RWPE1 (cell line): ENCODE data around the gene HDLBP.
A peak's percentile ranks its signal among the peaks of the same experiment; 100 is the strongest.

Experiments
- CTCF ChIA-PET: fragments of 350-600 bp; sonication (Branson Sonifier 250); formaldehyde crosslinking; extraction: SDS; loops from one replicate; lab custom pipeline; 2021; lab: Yijun Ruan, JAX
- POLR2A ChIA-PET: fragments of 400-600 bp; formaldehyde crosslinking; extraction: SDS; loops from one replicate; lab custom pipeline; 2020; ENCODE audit warnings: antibody characterized with exemption; ENCODE audit not compliant: low non-redundant PET; lab: Yijun Ruan, JAX
- DNase-seq: peaks from one replicate; pipeline ENCODE4 v3.0.0; 2012; ENCODE audit warnings: low spot score
- H3K27ac ChIP-seq: fragments of 450-650 bp; 2 replicates; pipeline ENCODE4 v1.5.1; 2017
- TF ChIP-seq, protein P1 (sequence below): fragments of 450-650 bp; conservative IDR thresholded peaks from 2 replicates; pipeline ENCODE4 v1.5.1; 2017; ENCODE audit warnings: low read depth, mild to moderate bottlenecking

The HDLBP gene

GRCh38 chr2:241315879-241316631 lies 583 bp upstream of the HDLBP start, which contains the start of gene SEPTIN2:
Gene SEPTIN2, plus strand, starts transcription at chr2:241315925. Its CDS starts 8,308 bp downstream, at chr2:241324233.
- TF ChIP-seq, protein P1, sequence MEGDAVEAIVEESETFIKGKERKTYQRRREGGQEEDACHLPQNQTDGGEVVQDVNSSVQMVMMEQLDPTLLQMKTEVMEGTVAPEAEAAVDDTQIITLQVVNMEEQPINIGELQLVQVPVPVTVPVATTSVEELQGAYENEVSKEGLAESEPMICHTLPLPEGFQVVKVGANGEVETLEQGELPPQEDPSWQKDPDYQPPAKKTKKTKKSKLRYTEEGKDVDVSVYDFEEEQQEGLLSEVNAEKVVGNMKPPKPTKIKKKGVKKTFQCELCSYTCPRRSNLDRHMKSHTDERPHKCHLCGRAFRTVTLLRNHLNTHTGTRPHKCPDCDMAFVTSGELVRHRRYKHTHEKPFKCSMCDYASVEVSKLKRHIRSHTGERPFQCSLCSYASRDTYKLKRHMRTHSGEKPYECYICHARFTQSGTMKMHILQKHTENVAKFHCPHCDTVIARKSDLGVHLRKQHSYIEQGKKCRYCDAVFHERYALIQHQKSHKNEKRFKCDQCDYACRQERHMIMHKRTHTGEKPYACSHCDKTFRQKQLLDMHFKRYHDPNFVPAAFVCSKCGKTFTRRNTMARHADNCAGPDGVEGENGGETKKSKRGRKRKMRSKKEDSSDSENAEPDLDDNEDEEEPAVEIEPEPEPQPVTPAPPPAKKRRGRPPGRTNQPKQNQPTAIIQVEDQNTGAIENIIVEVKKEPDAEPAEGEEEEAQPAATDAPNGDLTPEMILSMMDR: no peak
- POLR2A ChIA-PET: interaction anchor here (0.5 to 1.1 kb wide), 2 partner anchors 13 to 26 kb away, joined by 3 to 5 read pairs; no protein-coding TSS in a partner anchor
- DNase-seq: no peak
- CTCF ChIA-PET: interaction anchor here (0.5 to 1.0 kb wide), 2 partner anchors 14 to 34 kb away, joined by 3 to 5 read pairs; no protein-coding TSS in a partner anchor
- H3K27ac ChIP-seq: peak within 1 kb of the TSS; percentile 94

- TF ChIP-seq, protein P1: no peak
- DNase-seq: peak; percentile 7
- POLR2A ChIA-PET: interaction anchor here (1.0 to 1.1 kb wide), 2 partner anchors 11 to 27 kb away, joined by 3 to 6 read pairs; no protein-coding TSS in a partner anchor
- CTCF ChIA-PET: interaction anchor here (0.6 to 0.7 kb wide), 4 partner anchors 26 to 1923 kb away, joined by 3 to 8 read pairs (median 3); no protein-coding TSS in a partner anchor
- H3K27ac ChIP-seq: peak overlapping the region; percentile 94
These were observed 1.0 kb downstream of the HDLBP start for GRCh38 chr2:241314226-241315092.

DNA sequence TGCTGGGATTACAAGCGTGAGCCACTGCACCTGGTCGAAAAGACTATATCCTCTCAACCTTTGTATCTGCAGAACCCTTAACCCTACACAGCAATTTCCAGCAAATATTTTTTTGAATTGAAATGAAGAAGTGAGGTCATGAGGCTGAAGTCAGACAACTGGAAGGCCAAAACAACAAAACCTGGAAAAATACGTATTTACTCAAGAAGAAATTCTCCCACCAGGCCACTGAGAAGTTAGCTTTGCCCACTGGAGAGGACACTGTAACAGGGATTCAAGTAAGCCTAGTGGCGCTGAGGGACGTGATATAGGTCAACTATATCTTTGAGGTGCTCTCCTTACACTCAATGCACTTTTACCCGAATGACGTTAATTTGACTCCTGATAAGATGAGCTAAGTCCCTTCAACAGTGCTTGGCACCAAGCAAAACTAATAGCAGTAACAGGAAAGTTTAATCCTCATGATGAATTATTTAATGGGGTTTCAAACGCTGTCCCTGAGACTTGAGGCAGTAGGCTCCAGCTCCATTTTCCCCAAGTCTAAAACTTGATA lies 1.9 kb downstream of the HDLBP start:
- H3K27ac ChIP-seq: peak overlapping the region; percentile 50
- DNase-seq: no peak
- TF ChIP-seq, protein P1: no peak
- CTCF ChIA-PET: no interaction called here
- POLR2A ChIA-PET: no interaction called here

- no peak overlapping the region for H3K27ac ChIP-seq
- CTCF ChIA-PET: no interaction called here
- peak; percentile 73 for DNase-seq
These were observed 3.4 kb downstream of the HDLBP start for GRCh38 chr2:241312082-241312481.

GRCh38 chr2:241310917-241311566 lies 4.4 kb downstream of the HDLBP start:
- POLR2A ChIA-PET: no interaction called here
- H3K27ac ChIP-seq: no peak overlapping the region
- TF ChIP-seq, protein P1: no peak
- CTCF ChIA-PET: no interaction called here
- DNase-seq: no peak

More at GRCh38 chr2:241312082-241312481, 3.4 kb downstream of the HDLBP start:
- TF ChIP-seq, protein P1: no peak
- POLR2A ChIA-PET: no interaction called here
